Smooth muscle cell (in vitro differentiated cells): ENCODE data around the gene NPS. TPM values are rescaled to one million over a fixed set of nuclear protein-coding genes. Genes with fewer than 3 reads are reported as not detected.

ENCODE experiments used
- DNase-seq: peaks from one replicate; lab custom pipeline; 2025; ENCODE audit not compliant: unreplicated experiment; lab: John Stamatoyannopoulos, UW
- H2AFZ ChIP-seq: fragments of 200-600 bp; sonication (generic); 2 replicates; pipeline ENCODE4 v1.6.0; 2016; ENCODE audit warnings: antibody characterized with exemption, low read depth, mild to moderate bottlenecking
- H3F3A ChIP-seq: fragments of 200-600 bp; sonication (generic); 2 replicates; pipeline ENCODE4 v1.6.0; 2017; ENCODE audit warnings: antibody characterized with exemption, low read depth
- H3K27ac ChIP-seq: fragments of 200-600 bp; sonication (generic); 2 replicates; pipeline ENCODE4 v1.5.1; 2016; ENCODE audit warnings: low read depth, mild to moderate bottlenecking
- H3K27me3 ChIP-seq: fragments of 200-600 bp; sonication (generic); 2 replicates; pipeline ENCODE4 v1.6.1; 2016; ENCODE audit warnings: low read depth, mild to moderate bottlenecking
- H3K36me3 ChIP-seq: fragments of 200-600 bp; sonication (generic); 2 replicates; pipeline ENCODE4 v1.5.1; 2016; ENCODE audit warnings: low read depth
- H3K4me1 ChIP-seq: fragments of 200-600 bp; sonication (generic); 2 replicates; pipeline ENCODE4 v1.5.1; 2016; ENCODE audit warnings: low read depth
- H3K4me2 ChIP-seq: fragments of 200-600 bp; sonication (generic); 2 replicates; pipeline ENCODE4 v1.6.0; 2016; ENCODE audit warnings: mild to moderate bottlenecking
- H3K4me3 ChIP-seq: fragments of 200-600 bp; sonication (generic); 2 replicates; pipeline ENCODE4 v1.5.1; 2016; ENCODE audit warnings: mild to moderate bottlenecking
- H3K79me2 ChIP-seq: fragments of 200-600 bp; sonication (generic); 2 replicates; pipeline ENCODE4 v1.6.0; 2016; ENCODE audit warnings: low read depth, mild to moderate bottlenecking
- H3K9ac ChIP-seq: fragments of 200-600 bp; sonication (generic); 2 replicates; pipeline ENCODE4 v1.6.0; 2016; ENCODE audit warnings: low read depth
- H3K9me3 ChIP-seq: fragments of 200-600 bp; sonication (generic); replicated peaks from 2 replicates; pipeline ENCODE4 v1.5.1; 2016; ENCODE audit warnings: low read depth
- H4K20me1 ChIP-seq: fragments of 200-600 bp; sonication (generic); 2 replicates; pipeline ENCODE4 v1.6.0; 2016; ENCODE audit warnings: low read depth
- CTCF ChIP-seq: fragments of 200-600 bp; sonication (generic); IDR thresholded peaks from 2 replicates; pipeline ENCODE4 v1.5.1; 2017; ENCODE audit warnings: borderline replicate concordance, mild to moderate bottlenecking, antibody characterized with exemption; ENCODE audit not compliant: insufficient read depth, poor library complexity, severe bottlenecking
- WGBS: methylation state at CpG from one replicate; pipeline ENCODE4 v1.1.7; 2016; ENCODE audit warnings: low lambda C conversion rate; 5-methylcytosine and 5-hydroxymethylcytosine counted together
- polyA plus RNA-seq: library from polyadenylated mRNA; unstranded; fragments of >200 nt; fragmentation: Nextera tagmentation; extraction: Ambion mirVana; gene quantifications from 2 replicates; pipeline ENCODE4 v1.2.1, GENCODE V29; 2016
- total RNA-seq: library from RNA; depleted of rRNA; stranded (reverse); fragments of >200 nt; gene quantifications from 2 replicates; pipeline ENCODE4 v1.2.3, GENCODE V29; 2014

Gene NPS
- total and polyA plus RNA-seq, 2 experiments from 2014 or later: not detected

- WGBS: 89% methylated on average over 3 of the region's 3 CpGs
- TF ChIP-seq CTCF: no peak
- H3K27me3 ChIP-seq: no peaks in the 10 kb centered on the region
These were observed 23.4 kb upstream of the NPS start for GRCh38 chr10:127525686-127526085.

GRCh38 chr10:127526161-127526560 is 22.9 kb upstream of the NPS start:
- H3K36me3 ChIP-seq: no peaks in the 10 kb centered on the region
- H3K79me2 ChIP-seq: no peaks in the 10 kb centered on the region
- no peaks in the 10 kb centered on the region for H3F3A ChIP-seq
- H3K4me2 ChIP-seq: no peak overlapping the region
- no peak for DNase-seq
- H3K9ac ChIP-seq: no peak overlapping the region
- H2AFZ ChIP-seq: no peak overlapping the region
- H3K9me3 ChIP-seq: no peaks in the 10 kb centered on the region
- H3K4me3 ChIP-seq: no peak overlapping the region
- no peak overlapping the region for H3K27ac ChIP-seq
- no peaks in the 10 kb centered on the region for H4K20me1 ChIP-seq
- H3K27me3 ChIP-seq: no peaks in the 10 kb centered on the region
- H3K4me1 ChIP-seq: no peaks in the 10 kb centered on the region
- 89% methylated on average over 4 of the region's 4 CpGs for WGBS
- no peak for TF ChIP-seq CTCF

More at GRCh38 chr10:127525686-127526085, 23.4 kb upstream of the NPS start:
- Histone ChIP-seq H3F3A (no peaks in the 10 kb centered on the region), H3K4me2 (no peak overlapping the region), H3K36me3 (no peaks in the 10 kb centered on the region), H3K9ac (no peak overlapping the region), H2AFZ (no peak overlapping the region), H3K9me3 (no peaks in the 10 kb centered on the region), H3K79me2 (no peaks in the 10 kb centered on the region), H3K4me1 (no peaks in the 10 kb centered on the region), H3K4me3 (no peak overlapping the region), H4K20me1 (no peaks in the 10 kb centered on the region), H3K27ac (no peak overlapping the region)
- DNase-seq: no peak

- H3K4me2 ChIP-seq: no peak overlapping the region
- no peak for TF ChIP-seq CTCF
- no peaks in the 10 kb centered on the region for H3F3A ChIP-seq
- no peaks in the 10 kb centered on the region for H3K36me3 ChIP-seq
- H3K79me2 ChIP-seq: no peaks in the 10 kb centered on the region
- H3K27ac ChIP-seq: no peak overlapping the region
- H3K27me3 ChIP-seq: no peaks in the 10 kb centered on the region
- H4K20me1 ChIP-seq: no peaks in the 10 kb centered on the region
- H3K9ac ChIP-seq: no peak overlapping the region
- no peak overlapping the region for H3K4me3 ChIP-seq
- H3K4me1 ChIP-seq: no peaks in the 10 kb centered on the region
- no peak overlapping the region for H2AFZ ChIP-seq
- no peaks in the 10 kb centered on the region for H3K9me3 ChIP-seq
- 82% methylated on average over 4 of the region's 4 CpGs for WGBS
- DNase-seq: no peak
These were observed 21.8 kb upstream of the NPS start for GRCh38 chr10:127527320-127527719.

- Histone ChIP-seq H3K27ac (no peak overlapping the region), H2AFZ (no peak overlapping the region), H3F3A (no peaks in the 10 kb centered on the region), H3K9ac (no peak overlapping the region), H3K4me3 (no peak overlapping the region), H3K36me3 (no peaks in the 10 kb centered on the region), H3K27me3 (no peaks in the 10 kb centered on the region), H3K9me3 (no peaks in the 10 kb centered on the region), H3K4me1 (no peaks in the 10 kb centered on the region), H3K79me2 (no peaks in the 10 kb centered on the region), H4K20me1 (no peaks in the 10 kb centered on the region), H3K4me2 (no peak overlapping the region)
- WGBS: 81% methylated on average over 8 of the region's 8 CpGs
- no peak for DNase-seq
- no peak for TF ChIP-seq CTCF
These were observed 21.2 kb upstream of the NPS start for GRCh38 chr10:127527891-127528290.
